K562 (cell line): ENCODE results near the gene NQO2. TPM values are rescaled to one million over a fixed set of nuclear protein-coding genes. Genes with fewer than 3 reads are reported as not detected.

ENCODE experiments used
- CGGBP1 ChIP-seq: fragments of 250-450 bp; sonication (Bioruptor Pico); IDR thresholded peaks from 2 replicates; pipeline ENCODE4 v1.9.0; 2021; ENCODE audit warnings: mild to moderate bottlenecking
- GATAD2B ChIP-seq: fragments of 450-650 bp; IDR thresholded peaks from 2 replicates; pipeline ENCODE4 v1.6.1; 2017; ENCODE audit warnings: mild to moderate bottlenecking, borderline replicate concordance
- ID3 ChIP-seq, 2 experiments: fragments of 250-450 bp in 1 of 2; fragments of 450-650 bp in 1 of 2; sonication (Bioruptor Pico) in 1 of 2; IDR thresholded peaks; 2 replicates each; pipeline versions ENCODE4 v1.6.1 to v1.8.0; 2016 to 2021; ENCODE audit warnings: mild to moderate bottlenecking in 2 of 2, moderate library complexity in 2 of 2, missing compliant biosample characterization in 1 of 2, missing genetic modification characterization in 1 of 2
- MBD1 ChIP-seq: fragments of 250-450 bp; sonication (Bioruptor Pico); IDR thresholded peaks from 2 replicates; pipeline ENCODE4 v1.8.0; 2022; ENCODE audit warnings: inconsistent platforms
- MEIS2 ChIP-seq: fragments of 450-650 bp; IDR thresholded peaks from 2 replicates; pipeline ENCODE4 v1.6.1; 2014; ENCODE audit warnings: mild to moderate bottlenecking; ENCODE audit not compliant: partially characterized antibody
- NR4A1 ChIP-seq, 2 experiments: fragments of 250-450 bp in 1 of 2; fragments of 450-650 bp in 1 of 2; sonication (Bioruptor Pico) in 1 of 2; IDR thresholded peaks; 2 replicates each; pipeline versions ENCODE4 v1.4.0 to v1.6.1; 2016 to 2020; ENCODE audit warnings: mild to moderate bottlenecking in 2 of 2, missing compliant biosample characterization in 1 of 2, missing genetic modification characterization in 1 of 2, moderate library complexity in 1 of 2
- PML ChIP-seq: IDR thresholded peaks from 2 replicates; pipeline ENCODE4 v1.6.1; 2012; ENCODE audit warnings: low read length, inconsistent platforms
- THRAP3 ChIP-seq: fragments of 450-650 bp; IDR thresholded peaks from 2 replicates; pipeline ENCODE4 v1.6.1; 2016; ENCODE audit warnings: mild to moderate bottlenecking, inconsistent platforms, borderline replicate concordance
- ZEB2 ChIP-seq: fragments of 450-650 bp; IDR thresholded peaks from 2 replicates; pipeline ENCODE4 v1.6.1; 2016
- ZNF232 ChIP-seq: sonication (generic); formaldehyde crosslinking; IDR thresholded peaks from 2 replicates; pipeline ENCODE4 v1.8.0; 2022; ENCODE audit warnings: mild to moderate bottlenecking, missing genetic modification reagents
- ZNF583 ChIP-seq: fragments of 250-450 bp; sonication (Bioruptor Pico); IDR thresholded peaks from 2 replicates; pipeline ENCODE4 v1.4.0; 2020
- ZSCAN32 ChIP-seq: fragments of 450-650 bp; formaldehyde crosslinking; IDR thresholded peaks from 2 replicates; pipeline ENCODE4 v1.4.0; 2020; ENCODE audit warnings: mild to moderate bottlenecking, moderate library complexity
- polyA plus RNA-seq, 8 experiments: library from polyadenylated mRNA; depleted of rRNA in 4 of 8; stranded (reverse) in 5 of 8; unstranded in 3 of 8; fragments of >200 nt; fragmentation: Nextera tagmentation in 2 of 8; fragmentation: Illumina TruSeq in 1 of 8; extraction: Ambion mirVana in 2 of 8; extraction: Trizol in 1 of 8; gene quantifications; 2 replicates each; pipeline versions ENCODE4 v1.2.1 to v1.2.3, GENCODE V29; 2011 to 2014; ENCODE audit warnings: inconsistent platforms in 1 of 8, missing spikeins in 1 of 8
- total RNA-seq, 7 experiments: library from RNA; depleted of rRNA in 6 of 7; stranded (reverse); fragments of >200 nt in 6 of 7; fragmentation: Illumina TruSeq in 2 of 7; extraction: Trizol in 2 of 7; gene quantifications; 2 replicates each; pipeline versions ENCODE4 v1.2.1 to v1.2.3, GENCODE V29; 2011 to 2021; ENCODE audit warnings: low replicate concordance in 1 of 7
- TF ChIP-seq, protein P1 (sequence below): fragments of 250-450 bp; sonication (Bioruptor Pico); IDR thresholded peaks from 2 replicates; pipeline ENCODE4 v1.4.0; 2020; ENCODE audit warnings: mild to moderate bottlenecking, moderate library complexity
- TF ChIP-seq, protein P2 (sequence below): fragments of 450-650 bp; IDR thresholded peaks from 2 replicates; pipeline ENCODE4 v1.7.1; 2018; ENCODE audit warnings: mild to moderate bottlenecking, low read depth; ENCODE audit not compliant: partially characterized antibody
- TF ChIP-seq, protein P3 (sequence below): sonication (generic); formaldehyde crosslinking; IDR thresholded peaks from 2 replicates; pipeline ENCODE4 v1.8.0; 2022; ENCODE audit warnings: missing genetic modification reagents, mild to moderate bottlenecking, borderline replicate concordance

Gene NQO2
- total and polyA plus RNA-seq, 9 of the 15 experiments (the other 6 are each of a cell fraction or from before 2014, with no cell fraction given), result 54.6 to 214 (median 116) TPM

DNA sequence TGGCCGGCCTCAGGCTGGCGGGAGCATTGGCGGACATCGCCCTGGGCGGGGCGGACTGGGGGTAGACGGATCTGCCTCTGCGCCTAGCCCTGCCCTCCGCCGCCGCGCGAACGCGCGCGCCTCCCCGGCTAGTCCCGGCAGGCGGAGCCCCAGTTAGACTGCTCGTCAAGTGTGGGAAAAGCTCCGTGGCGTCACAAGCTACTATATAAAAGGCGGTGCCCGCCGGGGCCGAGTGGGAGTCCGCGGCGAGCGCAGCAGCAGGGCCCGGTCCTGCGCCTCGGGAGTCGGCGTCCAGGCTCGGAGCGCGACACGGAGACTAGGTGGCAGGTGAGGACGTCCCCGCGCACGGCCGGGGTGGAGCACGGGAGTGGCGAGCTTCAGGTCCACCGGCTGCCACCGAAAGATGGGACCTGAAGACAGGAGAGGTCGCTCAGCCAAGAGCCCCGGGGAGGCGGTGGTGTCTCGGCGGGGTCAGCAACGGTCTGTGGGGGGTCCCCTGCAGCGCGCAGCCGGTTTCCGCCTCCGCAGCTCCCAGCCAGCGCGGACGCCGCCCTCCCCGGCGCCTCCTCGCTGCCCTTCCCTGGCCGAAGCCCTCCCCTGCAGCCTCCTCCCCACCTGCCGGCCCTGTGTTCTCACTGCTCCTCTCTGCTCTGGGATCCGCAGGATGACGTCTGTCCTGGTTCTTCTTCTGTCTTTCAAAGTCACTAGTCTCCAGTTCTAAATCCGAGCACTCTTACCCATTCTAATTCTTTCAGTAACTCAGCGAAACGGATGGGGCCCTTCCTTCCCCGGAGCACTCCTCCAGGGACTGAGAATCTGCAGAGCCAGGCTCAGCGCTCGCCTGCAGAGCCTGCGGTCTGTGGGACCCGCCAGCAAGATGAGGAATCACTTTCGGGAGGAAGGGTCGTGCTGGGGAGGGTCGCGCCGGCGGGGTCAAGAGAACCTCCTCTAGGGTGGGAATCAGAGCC is 64.3 kb downstream of the NQO2 start (continued):
- TF ChIP-seq, protein P1, sequence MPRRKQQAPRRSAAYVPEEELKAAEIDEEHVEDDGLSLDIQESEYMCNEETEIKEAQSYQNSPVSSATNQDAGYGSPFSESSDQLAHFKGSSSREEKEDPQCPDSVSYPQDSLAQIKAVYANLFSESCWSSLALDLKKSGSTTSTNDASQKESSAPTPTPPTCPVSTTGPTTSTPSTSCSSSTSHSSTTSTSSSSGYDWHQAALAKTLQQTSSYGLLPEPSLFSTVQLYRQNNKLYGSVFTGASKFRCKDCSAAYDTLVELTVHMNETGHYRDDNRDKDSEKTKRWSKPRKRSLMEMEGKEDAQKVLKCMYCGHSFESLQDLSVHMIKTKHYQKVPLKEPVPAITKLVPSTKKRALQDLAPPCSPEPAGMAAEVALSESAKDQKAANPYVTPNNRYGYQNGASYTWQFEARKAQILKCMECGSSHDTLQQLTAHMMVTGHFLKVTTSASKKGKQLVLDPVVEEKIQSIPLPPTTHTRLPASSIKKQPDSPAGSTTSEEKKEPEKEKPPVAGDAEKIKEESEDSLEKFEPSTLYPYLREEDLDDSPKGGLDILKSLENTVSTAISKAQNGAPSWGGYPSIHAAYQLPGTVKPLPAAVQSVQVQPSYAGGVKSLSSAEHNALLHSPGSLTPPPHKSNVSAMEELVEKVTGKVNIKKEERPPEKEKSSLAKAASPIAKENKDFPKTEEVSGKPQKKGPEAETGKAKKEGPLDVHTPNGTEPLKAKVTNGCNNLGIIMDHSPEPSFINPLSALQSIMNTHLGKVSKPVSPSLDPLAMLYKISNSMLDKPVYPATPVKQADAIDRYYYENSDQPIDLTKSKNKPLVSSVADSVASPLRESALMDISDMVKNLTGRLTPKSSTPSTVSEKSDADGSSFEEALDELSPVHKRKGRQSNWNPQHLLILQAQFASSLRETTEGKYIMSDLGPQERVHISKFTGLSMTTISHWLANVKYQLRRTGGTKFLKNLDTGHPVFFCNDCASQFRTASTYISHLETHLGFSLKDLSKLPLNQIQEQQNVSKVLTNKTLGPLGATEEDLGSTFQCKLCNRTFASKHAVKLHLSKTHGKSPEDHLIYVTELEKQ (CRISPR knock-in tag), result no peak
- TF ChIP-seq ZEB2 (peak; percentile 79; the same call in 1 of the 2 replicates), PML (peak; percentile 78), ZNF232 (no peak), CGGBP1 (CRISPR knock-in tag) (0 out of 2 replicates have a peak, but pooled peaks have one; percentile 22), THRAP3 (no peak), MBD1 (no peak), GATAD2B (peak; percentile 20; the same call in 1 of the 2 replicates), MEIS2 (no peak), NR4A1 (CRISPR knock-in tag; IDR thresholded peaks at IDR 0.05) (no peak), NR4A1 (tag; IDR thresholded peaks at IDR 0.05) (no peak), ZSCAN32 (CRISPR knock-in tag) (no peak), ZNF583 (CRISPR knock-in tag) (peak; percentile 44; the same call in 1 of the 2 replicates), ID3 (CRISPR knock-in tag; IDR thresholded peaks at IDR 0.05) (no peak), ID3 (tag; IDR thresholded peaks at IDR 0.05) (no peak; the same call in 1 of the 2 replicates)
- TF ChIP-seq, protein P2, sequence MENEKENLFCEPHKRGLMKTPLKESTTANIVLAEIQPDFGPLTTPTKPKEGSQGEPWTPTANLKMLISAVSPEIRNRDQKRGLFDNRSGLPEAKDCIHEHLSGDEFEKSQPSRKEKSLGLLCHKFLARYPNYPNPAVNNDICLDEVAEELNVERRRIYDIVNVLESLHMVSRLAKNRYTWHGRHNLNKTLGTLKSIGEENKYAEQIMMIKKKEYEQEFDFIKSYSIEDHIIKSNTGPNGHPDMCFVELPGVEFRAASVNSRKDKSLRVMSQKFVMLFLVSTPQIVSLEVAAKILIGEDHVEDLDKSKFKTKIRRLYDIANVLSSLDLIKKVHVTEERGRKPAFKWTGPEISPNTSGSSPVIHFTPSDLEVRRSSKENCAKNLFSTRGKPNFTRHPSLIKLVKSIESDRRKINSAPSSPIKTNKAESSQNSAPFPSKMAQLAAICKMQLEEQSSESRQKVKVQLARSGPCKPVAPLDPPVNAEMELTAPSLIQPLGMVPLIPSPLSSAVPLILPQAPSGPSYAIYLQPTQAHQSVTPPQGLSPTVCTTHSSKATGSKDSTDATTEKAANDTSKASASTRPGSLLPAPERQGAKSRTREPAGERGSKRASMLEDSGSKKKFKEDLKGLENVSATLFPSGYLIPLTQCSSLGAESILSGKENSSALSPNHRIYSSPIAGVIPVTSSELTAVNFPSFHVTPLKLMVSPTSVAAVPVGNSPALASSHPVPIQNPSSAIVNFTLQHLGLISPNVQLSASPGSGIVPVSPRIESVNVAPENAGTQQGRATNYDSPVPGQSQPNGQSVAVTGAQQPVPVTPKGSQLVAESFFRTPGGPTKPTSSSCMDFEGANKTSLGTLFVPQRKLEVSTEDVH, result peak; percentile 49
- TF ChIP-seq, protein P3, sequence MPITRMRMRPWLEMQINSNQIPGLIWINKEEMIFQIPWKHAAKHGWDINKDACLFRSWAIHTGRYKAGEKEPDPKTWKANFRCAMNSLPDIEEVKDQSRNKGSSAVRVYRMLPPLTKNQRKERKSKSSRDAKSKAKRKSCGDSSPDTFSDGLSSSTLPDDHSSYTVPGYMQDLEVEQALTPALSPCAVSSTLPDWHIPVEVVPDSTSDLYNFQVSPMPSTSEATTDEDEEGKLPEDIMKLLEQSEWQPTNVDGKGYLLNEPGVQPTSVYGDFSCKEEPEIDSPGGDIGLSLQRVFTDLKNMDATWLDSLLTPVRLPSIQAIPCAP (CRISPR knock-in tag), result no peak
